DMS 273 treated with DMSO at 0.1 percent for 48 hours (cell line): Measurements from ENCODE around the gene LRCH3.

ENCODE experiments used
- DNase-seq: peaks from one replicate; lab custom pipeline; 2025; lab: John Stamatoyannopoulos, UW

LRCH3 gene

GRCh38 chr3:197936819-197937384, 145.8 kb downstream of the LRCH3 start:
- DNase-seq, result no peak
